GM10266 (cell line): ENCODE measurements around the gene MROH7.
A peak's percentile ranks its signal among the peaks of the same experiment; 100 is the strongest.

Source experiments
- DNase-seq: peaks from one replicate; pipeline ENCODE4 v3.0.0; 2012; ENCODE audit errors: extremely low spot score
- TF ChIP-seq, protein P1 (sequence below): IDR thresholded peaks from 2 replicates; pipeline ENCODE4 v1.5.1; 2012; ENCODE audit warnings: mild to moderate bottlenecking, low read depth; ENCODE audit not compliant: control insufficient read depth, insufficient read depth; ENCODE audit errors: missing control alignments

MROH7 gene

DNA sequence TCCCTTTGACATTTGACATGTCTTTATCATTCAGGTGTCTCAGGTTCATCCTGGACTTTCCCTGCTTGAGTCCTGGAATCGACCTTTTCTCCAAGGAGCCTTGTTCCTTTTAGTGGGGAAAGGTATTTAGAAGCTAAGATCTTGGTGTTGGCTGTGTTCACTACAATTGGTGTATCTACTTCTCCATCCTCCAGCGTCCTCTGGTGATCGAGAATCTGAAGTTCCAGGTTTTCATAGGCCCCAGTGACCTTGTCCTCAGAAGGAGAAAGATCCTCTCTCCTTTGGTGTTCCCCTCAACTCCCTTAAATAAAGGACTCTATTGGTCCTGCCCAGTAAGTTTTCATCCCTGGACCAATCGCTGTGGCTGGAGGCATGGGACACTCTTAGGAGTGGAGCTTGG is 22.1 kb downstream of the MROH7 start:
- no peak for DNase-seq
- TF ChIP-seq, protein P1, sequence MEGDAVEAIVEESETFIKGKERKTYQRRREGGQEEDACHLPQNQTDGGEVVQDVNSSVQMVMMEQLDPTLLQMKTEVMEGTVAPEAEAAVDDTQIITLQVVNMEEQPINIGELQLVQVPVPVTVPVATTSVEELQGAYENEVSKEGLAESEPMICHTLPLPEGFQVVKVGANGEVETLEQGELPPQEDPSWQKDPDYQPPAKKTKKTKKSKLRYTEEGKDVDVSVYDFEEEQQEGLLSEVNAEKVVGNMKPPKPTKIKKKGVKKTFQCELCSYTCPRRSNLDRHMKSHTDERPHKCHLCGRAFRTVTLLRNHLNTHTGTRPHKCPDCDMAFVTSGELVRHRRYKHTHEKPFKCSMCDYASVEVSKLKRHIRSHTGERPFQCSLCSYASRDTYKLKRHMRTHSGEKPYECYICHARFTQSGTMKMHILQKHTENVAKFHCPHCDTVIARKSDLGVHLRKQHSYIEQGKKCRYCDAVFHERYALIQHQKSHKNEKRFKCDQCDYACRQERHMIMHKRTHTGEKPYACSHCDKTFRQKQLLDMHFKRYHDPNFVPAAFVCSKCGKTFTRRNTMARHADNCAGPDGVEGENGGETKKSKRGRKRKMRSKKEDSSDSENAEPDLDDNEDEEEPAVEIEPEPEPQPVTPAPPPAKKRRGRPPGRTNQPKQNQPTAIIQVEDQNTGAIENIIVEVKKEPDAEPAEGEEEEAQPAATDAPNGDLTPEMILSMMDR, result no peak

GRCh38 chr1:54664364-54664763 is 22.8 kb downstream of the MROH7 start:
- DNase-seq, result no peak
- TF ChIP-seq, protein P1, result no peak

GRCh38 chr1:54665852-54666251 is 24.3 kb downstream of the MROH7 start:
- TF ChIP-seq, protein P1, result no peak
- no peak for DNase-seq

GRCh38 chr1:54666333-54666732 is 24.7 kb downstream of the MROH7 start:
- TF ChIP-seq, protein P1, result no peak
- DNase-seq, result no peak

- no peak for DNase-seq
- TF ChIP-seq, protein P1, result no peak
Measured at GRCh38 chr1:54667797-54668196, 26.2 kb downstream of the MROH7 start.

DNA sequence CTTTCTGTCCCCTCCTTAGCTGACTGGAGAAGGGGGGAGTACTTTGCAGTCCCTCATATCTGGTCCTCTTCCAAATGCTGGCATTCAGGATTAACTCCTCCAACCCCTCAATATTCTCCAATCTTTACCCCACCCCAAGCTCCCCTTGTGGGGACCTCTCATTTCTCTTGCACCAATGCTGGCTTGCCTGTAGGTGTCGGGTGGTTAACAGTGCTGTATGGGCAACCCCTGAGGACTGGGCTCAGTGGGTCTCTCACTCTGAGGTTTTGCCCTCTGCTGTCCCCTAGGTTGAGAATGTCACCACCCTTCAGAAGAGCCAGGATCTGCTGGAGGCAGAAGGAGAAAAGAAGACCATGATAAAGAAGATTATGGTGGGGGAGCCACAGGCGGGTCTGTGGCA is 27.0 kb downstream of the MROH7 start:
- no peak for DNase-seq
- TF ChIP-seq, protein P1, result no peak

GRCh38 chr1:54671985-54672608 is 30.5 kb downstream of the MROH7 start:
- DNase-seq, result peak; percentile 62
- TF ChIP-seq, protein P1, result peak; percentile 86
